GM11168 (cell line): ENCODE results near the gene ERI3.

Experiments used
- in situ Hi-C: fragments of 300-500 bp; cut with MboI; formaldehyde crosslinking; loops from one replicate; pipeline ENCODE4 v1.12.0; 2022; ENCODE audit warnings: low sequenced_read_pairs; ENCODE audit not compliant: unreplicated experiment

Gene ERI3

DNA sequence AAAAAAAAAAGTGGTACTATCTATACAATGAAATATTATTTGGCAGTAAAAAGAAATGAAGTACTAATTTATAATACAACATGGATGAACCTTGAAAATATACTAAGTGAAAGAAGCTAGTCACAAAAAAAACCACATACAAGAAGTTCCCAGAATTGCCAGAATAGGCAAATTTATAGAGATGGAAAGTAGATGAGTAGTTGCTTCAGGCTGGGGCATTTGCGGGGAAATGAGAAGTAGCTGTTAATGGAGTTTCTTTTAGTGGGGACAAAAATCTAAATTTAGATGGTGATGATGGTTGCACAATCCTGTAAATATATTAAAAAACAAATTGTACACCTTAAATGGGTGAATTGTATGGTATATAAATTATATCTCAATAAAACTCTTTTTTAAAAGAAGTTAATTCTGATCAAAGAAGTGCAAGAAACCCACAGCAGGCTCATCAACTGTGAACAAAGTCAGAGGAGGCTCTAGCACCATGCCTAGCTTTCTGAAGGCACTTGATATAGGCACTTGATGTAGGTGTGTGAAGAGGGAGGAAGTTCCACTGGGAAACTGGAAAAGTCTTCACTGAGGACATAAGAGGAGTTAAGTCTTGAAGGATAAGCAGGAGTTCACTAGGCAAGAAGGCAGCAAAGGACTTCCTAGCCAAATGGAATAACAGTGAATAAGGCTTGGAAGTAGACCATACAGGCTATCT, 89.2 kb downstream of the ERI3 start:
- in situ Hi-C loops, result no loop called here

GRCh38 chr1:44264451-44264771, 90.6 kb downstream of the ERI3 start:
- in situ Hi-C loops, result no loop called here

DNA sequence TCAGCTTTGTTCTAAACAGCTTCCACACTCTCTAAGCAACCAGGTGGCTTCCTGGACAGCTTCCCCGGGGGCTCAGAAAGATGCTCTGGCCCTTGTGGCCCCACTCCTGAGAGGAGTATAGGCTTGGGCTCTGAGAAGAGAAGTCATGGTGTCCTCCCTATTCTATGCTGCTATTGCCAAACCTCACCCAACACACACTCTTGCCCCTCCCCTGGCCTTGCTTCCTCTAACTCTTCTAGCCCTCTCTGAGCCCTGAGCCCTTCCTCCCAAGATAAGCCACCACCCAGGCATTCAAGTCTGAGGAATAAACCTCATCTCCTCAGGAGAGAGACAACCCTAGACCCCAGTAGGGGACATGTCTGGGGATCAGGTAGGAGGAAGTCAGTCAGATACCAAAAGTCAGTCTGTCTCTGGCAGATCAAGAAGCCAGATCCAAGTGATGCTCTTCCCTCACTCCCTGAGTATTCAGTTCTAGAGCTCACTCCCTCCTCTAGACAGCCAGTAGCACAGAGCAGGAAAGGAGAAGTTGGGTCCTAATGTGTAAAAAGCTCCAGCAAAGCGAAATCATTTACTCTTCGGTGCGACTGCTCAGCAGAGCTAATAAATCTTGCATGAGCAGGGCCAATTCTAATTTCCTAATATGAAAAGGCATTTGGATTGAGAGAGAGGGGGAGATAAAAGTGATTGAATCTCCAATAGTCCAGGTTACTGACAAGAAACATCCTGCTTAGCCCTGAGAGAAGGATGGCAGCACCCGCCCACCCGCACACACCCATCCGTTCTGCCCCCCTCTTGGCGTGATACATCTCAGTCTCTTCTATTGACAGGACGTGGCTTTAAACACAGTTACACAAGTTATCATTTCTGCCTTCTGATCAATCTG, 91.2 kb downstream of the ERI3 start:
- in situ Hi-C loops, result no loop called here

GRCh38 chr1:44262816-44263567, 92.1 kb downstream of the ERI3 start:
- in situ Hi-C loops, result no loop called here

DNA sequence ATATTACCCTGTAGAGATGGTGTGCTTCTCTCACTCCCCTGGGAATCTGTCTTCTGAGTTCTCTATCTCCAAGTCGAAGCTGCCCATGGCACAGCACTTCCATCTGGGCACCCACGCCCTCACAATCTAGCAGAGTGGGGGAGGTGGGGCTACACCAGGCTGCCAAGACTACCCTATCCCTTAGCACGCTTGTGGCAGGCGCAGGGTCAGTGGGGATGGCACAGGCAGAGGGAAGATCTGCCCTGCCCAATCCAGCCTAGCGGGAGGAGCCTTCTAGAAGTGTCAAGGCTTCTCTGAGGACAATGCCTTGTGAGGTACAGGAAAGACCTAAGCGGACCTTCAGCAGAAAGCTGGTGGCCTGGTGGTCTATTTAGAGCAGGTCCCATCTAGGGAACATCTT, 92.6 kb downstream of the ERI3 start:
- in situ Hi-C loops, result no loop called here

DNA sequence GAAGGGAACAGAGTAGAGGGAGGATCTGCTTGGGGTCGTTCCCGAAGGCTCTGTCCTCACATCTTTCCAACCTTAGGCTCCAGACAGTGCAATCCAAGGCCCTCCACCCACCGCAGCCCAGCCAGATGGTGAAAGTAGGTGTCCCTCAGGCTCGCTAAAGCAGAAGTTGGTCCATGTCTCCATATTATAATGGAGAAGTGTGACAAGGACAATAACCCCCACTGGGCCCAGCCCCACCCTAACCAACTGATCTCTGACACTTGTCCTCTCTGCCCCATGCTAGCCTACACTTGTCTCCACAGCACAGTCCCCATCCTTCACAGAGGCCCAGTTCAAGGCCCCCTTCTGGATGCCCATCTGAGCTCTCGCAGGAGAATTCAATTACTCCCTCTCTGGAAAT, 93.1 kb downstream of the ERI3 start:
- in situ Hi-C loops, result no loop called here

DNA sequence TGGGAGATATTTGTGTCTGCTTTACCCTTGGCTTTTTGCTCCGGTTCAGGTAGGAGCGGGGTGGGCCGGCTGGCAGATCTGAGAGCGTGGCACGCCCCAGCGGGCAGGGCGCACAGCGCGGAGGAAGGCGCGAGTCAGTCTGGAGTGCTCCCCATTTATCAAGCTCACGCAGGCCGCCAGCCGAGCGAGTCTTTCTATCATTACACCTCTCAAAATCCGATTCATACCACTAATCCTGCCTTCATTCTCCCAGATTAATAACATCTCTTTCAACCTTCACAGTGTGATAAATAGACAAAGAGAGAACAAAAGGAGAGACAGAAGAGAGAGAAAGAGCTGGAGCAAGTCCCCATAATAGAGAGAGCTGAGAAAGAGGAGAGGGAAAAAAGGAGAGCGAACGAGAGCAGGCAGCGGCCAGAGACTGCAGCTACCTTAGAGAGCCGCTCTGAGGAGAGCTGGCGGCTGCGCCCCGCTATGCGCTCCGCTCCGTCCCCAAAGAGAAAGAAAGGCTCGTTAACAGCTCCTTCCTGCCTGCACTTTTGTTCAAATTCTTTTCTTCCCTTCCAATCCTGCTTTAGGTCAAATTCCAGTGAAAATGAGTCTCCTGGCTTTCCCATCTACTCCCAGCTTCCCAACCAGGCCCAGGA, 93.8 kb downstream of the ERI3 start:
- in situ Hi-C loops, result no loop called here

- in situ Hi-C loops, result no loop called here
These were observed 94.3 kb downstream of the ERI3 start for GRCh38 chr1:44260792-44261170.

- in situ Hi-C loops, result no loop called here
These were observed 96.0 kb downstream of the ERI3 start for GRCh38 chr1:44259090-44259489.

DNA sequence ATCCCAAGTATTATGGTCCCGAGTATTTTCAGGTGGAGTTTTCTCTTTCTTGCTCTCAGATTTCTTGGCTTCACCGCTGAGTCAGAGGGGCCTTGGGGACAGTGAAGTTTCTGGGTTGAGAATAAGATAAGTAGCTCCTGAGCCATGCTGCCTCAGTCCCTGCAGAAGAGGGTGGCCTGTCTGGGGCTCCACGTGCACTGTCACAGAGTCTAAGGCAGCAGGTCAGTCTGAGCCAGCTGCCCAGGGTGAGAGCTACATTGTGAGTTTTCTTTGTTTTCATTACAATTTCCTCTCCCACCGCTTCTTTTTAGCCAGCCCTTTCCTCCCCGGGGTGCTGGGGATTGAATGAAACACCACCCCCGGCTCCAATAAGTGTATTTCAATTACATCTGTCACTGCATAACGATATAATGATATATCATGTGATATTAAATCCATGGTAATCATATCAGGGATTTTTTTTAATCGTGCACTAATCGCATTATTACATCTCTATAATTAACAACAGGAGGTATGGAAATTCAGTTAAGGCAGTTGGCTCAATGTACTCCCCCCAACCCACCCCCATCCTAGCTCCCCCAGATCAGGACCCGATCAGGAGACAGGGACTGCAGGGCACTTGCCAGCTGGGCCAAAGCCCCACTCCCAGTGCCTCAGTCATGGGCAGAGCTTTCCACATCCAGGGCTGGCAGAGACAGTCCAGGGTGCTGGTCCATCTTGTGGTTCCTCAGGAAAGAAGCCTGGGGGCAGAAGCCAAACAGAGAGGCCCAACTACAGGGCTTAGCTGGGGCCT, 98.1 kb downstream of the ERI3 start:
- in situ Hi-C loops, result no loop called here

DNA sequence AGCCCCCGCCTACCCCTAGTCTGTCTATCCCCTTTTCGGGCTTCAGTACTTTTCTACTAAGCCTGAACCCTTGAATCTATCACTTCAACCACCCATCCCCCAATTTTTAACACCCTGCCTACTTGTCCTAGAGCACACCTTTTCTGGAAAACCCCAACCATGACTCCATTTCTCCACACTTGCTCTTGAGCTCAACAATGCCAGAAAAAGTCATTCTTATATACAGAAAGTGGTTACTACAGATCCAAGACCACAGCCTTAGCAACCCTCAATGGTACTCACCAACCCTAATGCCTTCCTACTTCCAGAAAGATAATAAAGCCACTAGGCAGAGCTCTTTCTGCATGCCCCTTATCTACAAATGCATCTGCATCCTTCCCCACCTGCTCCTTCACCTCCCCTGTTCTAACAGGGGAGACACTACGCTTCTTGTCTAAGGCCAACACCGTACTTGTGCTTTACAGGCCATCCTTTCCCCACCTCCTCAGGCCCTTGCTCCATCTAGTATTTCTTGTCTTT, 100.6 kb downstream of the ERI3 start:
- in situ Hi-C loops, result no loop called here

DNA sequence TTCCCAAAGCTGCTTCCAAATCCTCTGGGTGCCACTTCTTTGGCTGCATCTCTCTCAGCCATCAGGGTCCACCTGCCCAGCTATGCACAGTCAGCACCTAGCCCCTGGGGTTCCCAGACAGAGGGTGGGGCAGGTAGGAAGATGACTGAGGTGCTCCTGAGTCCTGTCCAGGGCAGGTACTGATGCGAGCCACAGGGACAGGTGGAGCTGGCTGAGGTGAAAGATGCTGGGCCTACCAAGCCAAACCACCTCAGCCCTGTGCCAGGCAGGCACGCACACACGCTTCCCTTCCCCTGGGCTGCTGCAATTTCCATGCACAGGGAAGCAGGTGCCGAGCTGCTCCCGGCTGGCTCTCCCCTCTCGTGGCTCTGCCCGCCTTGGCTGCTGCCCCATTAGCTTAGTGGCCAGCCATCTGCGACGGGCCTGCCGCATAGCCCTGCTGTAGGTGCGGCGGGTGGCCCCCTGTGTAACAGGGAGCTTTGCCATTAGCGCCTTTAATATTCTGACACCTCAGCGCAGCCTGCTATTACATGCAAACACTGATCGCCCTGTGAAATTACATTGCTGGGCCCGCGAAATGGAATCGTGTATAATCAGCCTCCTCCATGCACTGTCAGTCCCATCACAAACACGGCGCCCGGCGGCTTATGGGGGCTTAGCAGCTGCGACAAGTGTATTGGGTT, 102.9 kb downstream of the ERI3 start:
- in situ Hi-C loops, result no loop called here

- in situ Hi-C loops, result no loop called here
These were observed 103.6 kb downstream of the ERI3 start for GRCh38 chr1:44251486-44251885.

DNA sequence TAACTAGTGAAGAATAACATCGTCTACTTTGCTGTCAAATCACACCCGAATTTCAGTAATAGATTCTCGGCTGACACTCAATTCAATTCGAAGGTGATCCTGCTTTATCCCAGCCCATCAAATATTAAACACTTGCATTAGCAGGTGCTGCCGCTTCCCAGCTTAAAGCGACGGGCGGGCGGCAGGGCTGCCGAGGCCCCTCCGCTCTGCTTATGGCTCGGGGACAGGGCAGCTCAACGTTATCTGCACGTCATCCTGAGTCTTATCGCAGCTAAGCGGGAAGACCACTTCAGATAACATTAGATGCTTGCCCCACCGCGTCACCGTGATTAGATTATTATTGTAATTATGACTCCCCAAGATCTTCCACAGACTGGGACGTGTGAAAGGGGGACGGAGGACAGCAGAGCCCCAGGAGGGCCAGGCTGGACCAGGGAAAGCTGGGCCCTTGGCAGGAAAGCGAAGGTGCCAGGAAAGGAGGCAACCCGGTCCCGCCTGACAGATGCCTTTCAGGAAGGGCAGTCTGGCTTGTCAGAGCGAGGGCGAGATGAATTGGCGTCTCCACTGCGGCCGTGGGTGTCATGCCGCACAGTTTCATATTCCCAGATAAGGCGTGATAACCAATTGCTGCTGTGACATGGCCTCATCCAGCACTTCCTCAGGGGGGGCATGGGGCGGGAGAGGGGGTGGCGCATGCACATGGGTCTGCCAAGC, 104.8 kb downstream of the ERI3 start:
- in situ Hi-C loops, result no loop called here

GRCh38 chr1:44249543-44249942, 105.5 kb downstream of the ERI3 start:
- in situ Hi-C loops, result no loop called here

DNA sequence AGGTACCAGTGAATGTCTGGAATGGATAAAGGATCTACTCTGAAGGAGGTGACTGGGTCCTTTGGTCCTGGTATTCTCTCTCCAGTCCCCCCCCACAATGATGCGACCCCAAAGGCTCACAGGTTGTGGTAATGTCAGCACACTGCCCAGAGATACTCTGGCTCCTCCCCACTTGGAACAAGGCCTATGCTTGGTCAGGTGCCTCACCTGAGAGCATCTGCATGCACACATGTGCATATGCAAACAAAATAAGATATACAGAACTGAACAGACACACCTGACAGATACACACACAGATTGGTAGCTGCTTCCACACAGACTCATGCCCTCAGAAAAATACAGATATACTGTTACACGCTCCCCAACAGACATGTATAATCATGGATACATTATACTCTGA, 108.3 kb downstream of the ERI3 start:
- in situ Hi-C loops, result no loop called here

DNA sequence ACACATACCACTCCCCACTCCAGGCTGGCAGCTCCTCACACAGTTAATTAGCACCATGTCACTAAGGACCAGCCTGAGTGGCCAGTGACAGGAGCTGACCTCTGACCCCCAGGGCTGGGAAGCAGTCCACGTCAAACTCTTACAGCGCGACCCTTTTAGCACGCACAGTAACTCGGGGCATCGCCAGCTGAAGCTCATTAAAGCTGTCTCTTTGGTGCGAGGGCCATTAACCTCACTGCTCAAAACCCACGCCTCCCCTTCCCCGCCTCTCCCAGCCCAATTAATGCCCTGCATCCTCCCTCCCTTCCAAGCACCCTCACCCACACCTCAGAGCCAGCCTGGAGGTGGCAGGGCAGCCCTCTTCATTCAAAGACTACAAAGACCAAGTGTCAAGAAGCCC, 110.1 kb downstream of the ERI3 start:
- in situ Hi-C loops, result no loop called here

DNA sequence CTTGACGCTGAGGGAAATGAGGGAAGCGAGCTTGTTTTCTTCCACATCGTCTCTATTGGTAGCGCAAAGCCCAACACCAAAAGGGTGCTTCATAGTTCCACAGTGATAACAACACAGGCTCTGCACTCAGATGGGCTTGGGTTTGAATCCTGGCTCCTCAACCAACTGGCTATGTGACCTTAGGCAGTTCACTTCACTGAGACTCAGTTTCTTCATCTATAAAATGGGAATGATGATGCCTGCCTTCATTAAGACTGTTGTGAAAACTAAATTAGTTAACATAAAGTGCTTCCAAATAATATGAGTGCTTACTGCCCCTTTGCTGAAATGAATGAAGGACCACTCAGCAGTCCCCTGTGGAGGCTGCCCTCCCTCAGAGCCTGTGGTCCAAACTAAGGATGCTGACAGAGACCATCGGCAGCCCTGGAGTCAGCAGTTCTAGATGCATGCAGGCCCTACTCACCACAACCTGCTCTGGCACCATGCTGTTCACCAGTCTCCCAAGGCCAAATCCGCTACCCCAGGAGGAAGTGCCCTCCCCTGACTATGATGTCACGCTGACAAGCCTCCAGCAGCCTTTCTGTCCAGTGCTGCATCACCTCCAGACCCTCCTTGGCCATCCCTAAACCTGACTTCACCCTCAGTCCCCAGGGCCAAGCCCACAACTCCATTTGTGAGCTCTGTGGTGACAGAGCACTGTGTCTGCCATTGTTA, 111.1 kb downstream of the ERI3 start:
- in situ Hi-C loops, result no loop called here
